HepG2 (cell line): Measurements from ENCODE around the gene GNA12. TPM values are rescaled to one million over a fixed set of nuclear protein-coding genes. Genes with fewer than 3 reads are reported as not detected.
A peak's percentile ranks its signal among the peaks of the same experiment; 100 is the strongest.

Experiments used
- BHLHE40 ChIP-seq: IDR thresholded peaks from 2 replicates; pipeline ENCODE4 v1.6.1; 2011; ENCODE audit warnings: low read length, improper control_type of control experiment
- ELF3 ChIP-seq: IDR thresholded peaks from 2 replicates; pipeline ENCODE4 v1.6.1; 2016; ENCODE audit warnings: missing genetic modification reagents, missing compliant biosample characterization
- FOXK2 ChIP-seq: fragments of 450-650 bp; IDR thresholded peaks from 2 replicates; pipeline ENCODE4 v1.6.1; 2016
- IRX3 ChIP-seq: sonication (generic); formaldehyde crosslinking; IDR thresholded peaks from 2 replicates; pipeline ENCODE4 v1.8.1; 2023; ENCODE audit warnings: mild to moderate bottlenecking, low read depth, missing genetic modification reagents, borderline replicate concordance
- JUN ChIP-seq: sonication (generic); formaldehyde crosslinking; IDR thresholded peaks from 2 replicates; pipeline ENCODE4 v1.4.0; 2020; ENCODE audit warnings: mild to moderate bottlenecking, missing genetic modification reagents
- PAXIP1 ChIP-seq: sonication (generic); formaldehyde crosslinking; conservative IDR thresholded peaks from 2 replicates; pipeline ENCODE4 v1.4.0; 2020; ENCODE audit warnings: mild to moderate bottlenecking, missing genetic modification reagents, moderate library complexity
- RBM22 ChIP-seq: fragments of 200-400 bp; formaldehyde crosslinking; optimal IDR thresholded peaks from 2 replicates; pipeline ENCODE3; 2017; ENCODE audit warnings: mild to moderate bottlenecking, low read length, moderate library complexity
- RXRB ChIP-seq: IDR thresholded peaks from 2 replicates; pipeline ENCODE4 v1.6.1; 2016; ENCODE audit warnings: borderline replicate concordance, missing genetic modification reagents, missing compliant biosample characterization
- ZBTB1 ChIP-seq: sonication (generic); formaldehyde crosslinking; IDR thresholded peaks from 2 replicates; pipeline ENCODE4 v1.4.0; 2020; ENCODE audit warnings: missing genetic modification reagents, borderline replicate concordance
- ZBTB26 ChIP-seq: IDR thresholded peaks from 2 replicates; pipeline ENCODE4 v1.6.1; 2016; ENCODE audit warnings: missing compliant biosample characterization, missing genetic modification reagents, borderline replicate concordance
- ZBTB3 ChIP-seq: sonication (generic); formaldehyde crosslinking; IDR thresholded peaks from 2 replicates; pipeline ENCODE4 v1.4.0; 2020; ENCODE audit warnings: low read depth, mild to moderate bottlenecking, moderate library complexity, missing genetic modification reagents, borderline replicate concordance
- ZNF619 ChIP-seq: sonication (generic); formaldehyde crosslinking; IDR thresholded peaks from 2 replicates; pipeline ENCODE4 v1.4.0; 2020; ENCODE audit warnings: mild to moderate bottlenecking, missing genetic modification reagents
- ZNF7 ChIP-seq: IDR thresholded peaks from 2 replicates; pipeline ENCODE4 v1.6.1; 2016; ENCODE audit warnings: missing biosample characterization, missing genetic modification reagents
- ZNF770 ChIP-seq: sonication (generic); formaldehyde crosslinking; IDR thresholded peaks from 2 replicates; pipeline ENCODE4 v1.5.0; 2020; ENCODE audit warnings: mild to moderate bottlenecking, missing genetic modification reagents
- polyA plus RNA-seq, 8 experiments: library from polyadenylated mRNA; depleted of rRNA in 3 of 8; stranded (reverse) in 7 of 8; unstranded in 1 of 8; fragments of >200 nt; fragmentation: Illumina TruSeq in 4 of 8; extraction: Trizol in 4 of 8; gene quantifications; 2 replicates each; pipeline versions ENCODE4 v1.2.1 to v1.2.3, GENCODE V29; 2011 to 2016; ENCODE audit warnings: low read depth in 4 of 8, missing spikeins in 1 of 8, mixed read lengths in 1 of 8; ENCODE audit not compliant: insufficient read depth in 1 of 8
- total RNA-seq, 5 experiments: library from RNA; depleted of rRNA; stranded (reverse); fragments of >200 nt; fragmentation: Illumina TruSeq; extraction: Trizol; gene quantifications; 2 replicates each; pipeline ENCODE4 v1.2.3, GENCODE V29; 2016; ENCODE audit warnings: low read depth in 1 of 5
- TF ChIP-seq, protein P1 (sequence below): sonication (generic); formaldehyde crosslinking; IDR thresholded peaks from 2 replicates; pipeline ENCODE4 v1.5.1; 2020; ENCODE audit warnings: missing genetic modification reagents, mild to moderate bottlenecking, borderline replicate concordance
- TF ChIP-seq, protein P2 (sequence below): sonication (generic); formaldehyde crosslinking; IDR thresholded peaks from 2 replicates; pipeline ENCODE4 v1.5.0; 2020; ENCODE audit warnings: missing genetic modification reagents
- TF ChIP-seq, protein P3 (sequence below): IDR thresholded peaks from 2 replicates; pipeline ENCODE4 v1.6.1; 2016; ENCODE audit warnings: control low read depth

GNA12 gene
- total and polyA plus RNA-seq, 2 of the 13 experiments (the other 11 are each of a cell fraction or from before 2014, with no cell fraction given) = 16.2 to 50.9 TPM

GRCh38 chr7:2802504-2803341 lies 41.4 kb downstream of the GNA12 start (continued):
- TF ChIP-seq, protein P1, sequence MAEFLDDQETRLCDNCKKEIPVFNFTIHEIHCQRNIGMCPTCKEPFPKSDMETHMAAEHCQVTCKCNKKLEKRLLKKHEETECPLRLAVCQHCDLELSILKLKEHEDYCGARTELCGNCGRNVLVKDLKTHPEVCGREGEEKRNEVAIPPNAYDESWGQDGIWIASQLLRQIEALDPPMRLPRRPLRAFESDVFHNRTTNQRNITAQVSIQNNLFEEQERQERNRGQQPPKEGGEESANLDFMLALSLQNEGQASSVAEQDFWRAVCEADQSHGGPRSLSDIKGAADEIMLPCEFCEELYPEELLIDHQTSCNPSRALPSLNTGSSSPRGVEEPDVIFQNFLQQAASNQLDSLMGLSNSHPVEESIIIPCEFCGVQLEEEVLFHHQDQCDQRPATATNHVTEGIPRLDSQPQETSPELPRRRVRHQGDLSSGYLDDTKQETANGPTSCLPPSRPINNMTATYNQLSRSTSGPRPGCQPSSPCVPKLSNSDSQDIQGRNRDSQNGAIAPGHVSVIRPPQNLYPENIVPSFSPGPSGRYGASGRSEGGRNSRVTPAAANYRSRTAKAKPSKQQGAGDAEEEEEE (CRISPR knock-in tag) = no peak
- TF ChIP-seq ZBTB1 (no peak), ZBTB3 (CRISPR knock-in tag) (peak; percentile 84; the same call in 1 of the 2 replicates), ZNF619 (CRISPR knock-in tag) (0 out of 2 replicates have a peak, but pooled peaks have one; percentile 64), ZBTB26 (CRISPR knock-in tag) (no peak), RBM22 (peak; percentile 37), PAXIP1 (CRISPR knock-in tag) (peak; percentile 96), ELF3 (peak; percentile 79), JUN (CRISPR knock-in tag) (no peak), IRX3 (CRISPR knock-in tag) (no peak), ZNF770 (0 out of 2 replicates have a peak, but pooled peaks have one; percentile 35), BHLHE40 (no peak), FOXK2 (no peak), ZNF7 (CRISPR knock-in tag) (no peak), RXRB (CRISPR knock-in tag) (peak; percentile 91)
- TF ChIP-seq, protein P2, sequence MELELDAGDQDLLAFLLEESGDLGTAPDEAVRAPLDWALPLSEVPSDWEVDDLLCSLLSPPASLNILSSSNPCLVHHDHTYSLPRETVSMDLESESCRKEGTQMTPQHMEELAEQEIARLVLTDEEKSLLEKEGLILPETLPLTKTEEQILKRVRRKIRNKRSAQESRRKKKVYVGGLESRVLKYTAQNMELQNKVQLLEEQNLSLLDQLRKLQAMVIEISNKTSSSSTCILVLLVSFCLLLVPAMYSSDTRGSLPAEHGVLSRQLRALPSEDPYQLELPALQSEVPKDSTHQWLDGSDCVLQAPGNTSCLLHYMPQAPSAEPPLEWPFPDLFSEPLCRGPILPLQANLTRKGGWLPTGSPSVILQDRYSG = no peak
- TF ChIP-seq, protein P3, sequence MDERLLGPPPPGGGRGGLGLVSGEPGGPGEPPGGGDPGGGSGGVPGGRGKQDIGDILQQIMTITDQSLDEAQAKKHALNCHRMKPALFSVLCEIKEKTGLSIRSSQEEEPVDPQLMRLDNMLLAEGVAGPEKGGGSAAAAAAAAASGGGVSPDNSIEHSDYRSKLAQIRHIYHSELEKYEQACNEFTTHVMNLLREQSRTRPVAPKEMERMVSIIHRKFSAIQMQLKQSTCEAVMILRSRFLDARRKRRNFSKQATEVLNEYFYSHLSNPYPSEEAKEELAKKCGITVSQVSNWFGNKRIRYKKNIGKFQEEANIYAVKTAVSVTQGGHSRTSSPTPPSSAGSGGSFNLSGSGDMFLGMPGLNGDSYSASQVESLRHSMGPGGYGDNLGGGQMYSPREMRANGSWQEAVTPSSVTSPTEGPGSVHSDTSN (CRISPR knock-in tag) = 0 out of 2 replicates have a peak, but pooled peaks have one; percentile 21
